Ishikawa (cell line): ENCODE data around the gene ATP13A3.

Experiments used
- CEBPB ChIP-seq: IDR thresholded peaks from 2 replicates; pipeline ENCODE4 v1.6.1; 2012
- CREB1 ChIP-seq: IDR thresholded peaks from 2 replicates; pipeline ENCODE4 v1.6.1; 2012; ENCODE audit warnings: low read depth
- EGR1 ChIP-seq: IDR thresholded peaks from 2 replicates; pipeline ENCODE4 v1.6.1; 2012
- EP300 ChIP-seq: IDR thresholded peaks from 2 replicates; pipeline ENCODE4 v1.6.1; 2012; ENCODE audit warnings: borderline replicate concordance
- FOXM1 ChIP-seq: IDR thresholded peaks from 2 replicates; pipeline ENCODE4 v1.6.1; 2012; ENCODE audit warnings: low read depth, borderline replicate concordance
- MAX ChIP-seq: IDR thresholded peaks from 2 replicates; pipeline ENCODE4 v1.6.1; 2012
- NFIC ChIP-seq: IDR thresholded peaks from 2 replicates; pipeline ENCODE4 v1.6.1; 2012
- RAD21 ChIP-seq: IDR thresholded peaks from 2 replicates; pipeline ENCODE4 v1.6.1; 2012; ENCODE audit warnings: low read depth
- TAF1 ChIP-seq: IDR thresholded peaks from 2 replicates; pipeline ENCODE4 v1.6.1; 2012; ENCODE audit warnings: low read depth, mild to moderate bottlenecking
- TCF12 ChIP-seq: IDR thresholded peaks from 2 replicates; pipeline ENCODE4 v1.6.1; 2012; ENCODE audit warnings: low read depth
- TEAD4 ChIP-seq: IDR thresholded peaks from 2 replicates; pipeline ENCODE4 v1.6.1; 2012
- YY1 ChIP-seq: IDR thresholded peaks from 2 replicates; pipeline ENCODE4 v1.6.1; 2012; ENCODE audit warnings: low read depth
- ZBTB7A ChIP-seq: IDR thresholded peaks from 2 replicates; pipeline ENCODE4 v1.6.1; 2012; ENCODE audit warnings: low read depth
- TF ChIP-seq, protein P1 (sequence below): IDR thresholded peaks from 2 replicates; pipeline ENCODE4 v1.6.1; 2012; ENCODE audit warnings: low read depth, mild to moderate bottlenecking
- TF ChIP-seq, protein P2 (sequence below): IDR thresholded peaks from 2 replicates; pipeline ENCODE4 v1.6.1; 2012

The ATP13A3 gene

GRCh38 chr3:194475978-194476377 is 10.8 kb downstream of the ATP13A3 start:
- no peak for TF ChIP-seq EP300
- no peak for TF ChIP-seq CREB1
- no peak for TF ChIP-seq TCF12
- TF ChIP-seq MAX = no peak
- TF ChIP-seq TEAD4 = no peak
- TF ChIP-seq, protein P1, sequence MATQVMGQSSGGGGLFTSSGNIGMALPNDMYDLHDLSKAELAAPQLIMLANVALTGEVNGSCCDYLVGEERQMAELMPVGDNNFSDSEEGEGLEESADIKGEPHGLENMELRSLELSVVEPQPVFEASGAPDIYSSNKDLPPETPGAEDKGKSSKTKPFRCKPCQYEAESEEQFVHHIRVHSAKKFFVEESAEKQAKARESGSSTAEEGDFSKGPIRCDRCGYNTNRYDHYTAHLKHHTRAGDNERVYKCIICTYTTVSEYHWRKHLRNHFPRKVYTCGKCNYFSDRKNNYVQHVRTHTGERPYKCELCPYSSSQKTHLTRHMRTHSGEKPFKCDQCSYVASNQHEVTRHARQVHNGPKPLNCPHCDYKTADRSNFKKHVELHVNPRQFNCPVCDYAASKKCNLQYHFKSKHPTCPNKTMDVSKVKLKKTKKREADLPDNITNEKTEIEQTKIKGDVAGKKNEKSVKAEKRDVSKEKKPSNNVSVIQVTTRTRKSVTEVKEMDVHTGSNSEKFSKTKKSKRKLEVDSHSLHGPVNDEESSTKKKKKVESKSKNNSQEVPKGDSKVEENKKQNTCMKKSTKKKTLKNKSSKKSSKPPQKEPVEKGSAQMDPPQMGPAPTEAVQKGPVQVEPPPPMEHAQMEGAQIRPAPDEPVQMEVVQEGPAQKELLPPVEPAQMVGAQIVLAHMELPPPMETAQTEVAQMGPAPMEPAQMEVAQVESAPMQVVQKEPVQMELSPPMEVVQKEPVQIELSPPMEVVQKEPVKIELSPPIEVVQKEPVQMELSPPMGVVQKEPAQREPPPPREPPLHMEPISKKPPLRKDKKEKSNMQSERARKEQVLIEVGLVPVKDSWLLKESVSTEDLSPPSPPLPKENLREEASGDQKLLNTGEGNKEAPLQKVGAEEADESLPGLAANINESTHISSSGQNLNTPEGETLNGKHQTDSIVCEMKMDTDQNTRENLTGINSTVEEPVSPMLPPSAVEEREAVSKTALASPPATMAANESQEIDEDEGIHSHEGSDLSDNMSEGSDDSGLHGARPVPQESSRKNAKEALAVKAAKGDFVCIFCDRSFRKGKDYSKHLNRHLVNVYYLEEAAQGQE = no peak
- TF ChIP-seq ZBTB7A = no peak
- no peak for TF ChIP-seq NFIC
- no peak for TF ChIP-seq EGR1
- TF ChIP-seq, protein P2, sequence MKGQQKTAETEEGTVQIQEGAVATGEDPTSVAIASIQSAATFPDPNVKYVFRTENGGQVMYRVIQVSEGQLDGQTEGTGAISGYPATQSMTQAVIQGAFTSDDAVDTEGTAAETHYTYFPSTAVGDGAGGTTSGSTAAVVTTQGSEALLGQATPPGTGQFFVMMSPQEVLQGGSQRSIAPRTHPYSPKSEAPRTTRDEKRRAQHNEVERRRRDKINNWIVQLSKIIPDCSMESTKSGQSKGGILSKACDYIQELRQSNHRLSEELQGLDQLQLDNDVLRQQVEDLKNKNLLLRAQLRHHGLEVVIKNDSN = no peak
- no peak for TF ChIP-seq YY1
- TF ChIP-seq RAD21 = no peak
- TF ChIP-seq TAF1 = no peak
- TF ChIP-seq FOXM1 = no peak
- TF ChIP-seq CEBPB = no peak

GRCh38 chr3:194475138-194475932 is 11.5 kb downstream of the ATP13A3 start:
- TF ChIP-seq, protein P1 = no peak
- TF ChIP-seq, protein P2 = no peak
- no peak for TF ChIP-seq TAF1

- TF ChIP-seq RAD21 = no peak
Observed at GRCh38 chr3:194474675-194475074, 12.1 kb downstream of the ATP13A3 start.

GRCh38 chr3:194472290-194472920 is 14.4 kb downstream of the ATP13A3 start:
- no peak for TF ChIP-seq TAF1
- TF ChIP-seq RAD21 = peak; percentile 100

DNA sequence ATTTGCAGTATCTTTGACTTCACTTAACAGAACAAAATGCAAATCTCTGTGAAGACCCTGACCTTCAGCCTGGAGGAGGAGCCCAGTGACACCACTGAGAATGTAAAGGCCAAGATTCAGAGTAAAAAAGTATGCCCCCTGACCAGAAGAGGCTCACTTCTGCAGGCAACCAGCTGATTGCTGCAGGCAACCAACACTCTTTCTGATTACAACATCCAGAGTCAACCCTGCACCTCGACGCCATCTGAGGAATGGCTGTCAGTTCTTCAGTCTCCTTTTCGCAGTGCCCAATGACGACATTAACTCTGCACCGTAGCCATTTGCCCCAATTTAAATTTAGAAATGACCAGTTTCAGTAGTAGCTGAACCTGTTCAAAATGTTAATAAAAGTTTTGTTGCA is 14.9 kb downstream of the ATP13A3 start:
- TF ChIP-seq EGR1 (no peak), RAD21 (no peak)

DNA sequence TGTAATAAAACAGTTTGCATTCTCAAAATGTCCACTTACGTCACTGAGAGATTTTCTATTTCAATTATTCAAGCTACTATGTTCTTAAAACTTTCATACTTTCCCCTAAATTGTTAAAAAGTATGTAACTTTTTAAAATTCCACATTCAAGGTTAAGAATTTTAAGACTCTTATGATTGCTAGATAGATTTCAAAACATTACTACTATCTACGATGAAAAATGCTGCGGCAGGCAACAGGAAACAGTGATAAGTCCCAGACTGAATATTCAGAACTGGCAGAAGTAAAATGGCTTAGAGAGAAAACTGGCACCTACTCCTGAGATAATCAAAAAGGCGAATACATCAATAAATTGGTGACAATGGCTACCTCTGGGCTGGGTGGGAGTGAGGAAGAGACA is 16.2 kb downstream of the ATP13A3 start:
- TF ChIP-seq, protein P2 = no peak
- TF ChIP-seq TEAD4 (no peak), MAX (no peak), RAD21 (no peak), TCF12 (no peak), NFIC (no peak), EGR1 (no peak), ZBTB7A (no peak), YY1 (no peak), CEBPB (no peak), CREB1 (no peak), EP300 (no peak), TAF1 (no peak), FOXM1 (no peak)
- TF ChIP-seq, protein P1 = no peak
